ENCODE measurements around the gene CT83. TPM values are rescaled to one million over a fixed set of nuclear protein-coding genes. Genes with fewer than 3 reads are reported as not detected.

The CT83 gene
- total RNA-seq, 4 donors from 2014 or later, result not detected

- intact Hi-C loops (cut with DNase I; ENCODE audit: low total_unique reads), result no loop called here
- H3K4me3 ChIP-seq, result no peak overlapping the region
- H3K27me3 ChIP-seq, result no peaks in the 10 kb centered on the region
- no peaks in the 10 kb centered on the region for H3K4me1 ChIP-seq
- H3K27ac ChIP-seq, result no peak overlapping the region
- TF ChIP-seq POLR2A (IDR thresholded peaks at IDR 0.05) (no peak), CTCF (IDR thresholded peaks at IDR 0.05 in 4 of 5, conservative IDR thresholded peaks at IDR 0.05 in 1 of 5) (no peak)
- ATAC-seq (no peak), DNase-seq (no peak)
- H3K36me3 ChIP-seq, result no peaks in the 10 kb centered on the region
- no peaks in the 10 kb centered on the region for H3K9me3 ChIP-seq
- in situ Hi-C loops (cut with MboI; ENCODE audit: low sequenced_read_pairs in 4 of 4), result no loop called here
These were observed 13.6 kb downstream of the CT83 start for GRCh38 chrX:116449156-116449555.

- no peaks in the 10 kb centered on the region for H3K9me3 ChIP-seq
- no peaks in the 10 kb centered on the region for H3K36me3 ChIP-seq
- ATAC-seq, result no peak
- H3K4me1 ChIP-seq, result no peaks in the 10 kb centered on the region
- intact Hi-C loops (cut with DNase I; ENCODE audit: low total_unique reads), result no loop called here
- H3K27me3 ChIP-seq, result no peaks in the 10 kb centered on the region
- TF ChIP-seq POLR2A (IDR thresholded peaks at IDR 0.05) (no peak), CTCF (IDR thresholded peaks at IDR 0.05 in 4 of 5, conservative IDR thresholded peaks at IDR 0.05 in 1 of 5) (no peak)
- H3K4me3 ChIP-seq, result no peak within 1 kb of the TSS
- H3K27ac ChIP-seq, result no peak within 1 kb of the TSS
- DNase-seq, result no peak
- in situ Hi-C loops (cut with MboI; ENCODE audit: low sequenced_read_pairs in 4 of 4), result no loop called here
These were observed 26.4 kb downstream of the CT83 start, which contains the start of gene SLC6A14 for GRCh38 chrX:116436358-116436816. Gene SLC6A14 (plus strand): TSS chrX:116436606. CDS start chrX:116436710, 104 bp downstream.

- no peaks in the 10 kb centered on the region for H3K27me3 ChIP-seq
- ATAC-seq (no peak), DNase-seq (no peak)
- intact Hi-C loops (cut with DNase I; ENCODE audit: low total_unique reads), result no loop called here
- no peaks in the 10 kb centered on the region for H3K9me3 ChIP-seq
- no peaks in the 10 kb centered on the region for H3K4me1 ChIP-seq
- H3K4me3 ChIP-seq, result no peak overlapping the region
- TF ChIP-seq CTCF (IDR thresholded peaks at IDR 0.05 in 4 of 5, conservative IDR thresholded peaks at IDR 0.05 in 1 of 5), result no peak
- H3K27ac ChIP-seq, result no peak overlapping the region
- no peaks in the 10 kb centered on the region for H3K36me3 ChIP-seq
- in situ Hi-C loops (cut with MboI; ENCODE audit: low sequenced_read_pairs in 4 of 4), result no loop called here
These were observed 27.2 kb downstream of the CT83 start for GRCh38 chrX:116435597-116435996.

GRCh38 chrX:116427978-116428377 is 34.8 kb downstream of the CT83 start:
- no peaks in the 10 kb centered on the region for H3K4me1 ChIP-seq
- no peak overlapping the region for H3K4me3 ChIP-seq
- in situ Hi-C loops (cut with MboI; ENCODE audit: low sequenced_read_pairs in 4 of 4), result no loop called here

More at GRCh38 chrX:116427978-116428377, 34.8 kb downstream of the CT83 start:
- no peaks in the 10 kb centered on the region for H3K9me3 ChIP-seq
- ATAC-seq (no peak), DNase-seq (no peak)
- no peaks in the 10 kb centered on the region for H3K27me3 ChIP-seq
- TF ChIP-seq POLR2A (IDR thresholded peaks at IDR 0.05) (no peak), CTCF (IDR thresholded peaks at IDR 0.05 in 4 of 5, conservative IDR thresholded peaks at IDR 0.05 in 1 of 5) (no peak)
- no peaks in the 10 kb centered on the region for H3K36me3 ChIP-seq
- intact Hi-C loops (cut with DNase I; ENCODE audit: low total_unique reads), result no loop called here
- no peak overlapping the region for H3K27ac ChIP-seq
